Stimulated activated effector memory CD8-positive, alpha-beta T cell treated with anti-CD3 and anti-CD28 coated beads, Interleukin-12 subunit alpha, Interleukin-12 subunit beta, amount 100 ng/mL, for 72 hours (primary cell): Measurements from ENCODE around the gene CLMN.
"Not testable (repeated sequence)": the region's sequence is repeated elsewhere in the genome, so short reads cannot be mapped to it uniquely, and the experiment has no call there.

Experiments
- ATAC-seq: fragments of 150-1000 bp; cut with Tn5 transposase; 2 replicates; pipeline ENCODE4 v1.10.0; 2021
- DNase-seq, 2 donors: peaks; one replicate each; pipeline ENCODE4 v3.0.0; 2021 to 2022; ENCODE audit warnings: low spot score in 2 of 2
- H3K27ac Mint-ChIP-seq: one replicate; pipeline ENCODE4 v1.8.0; 2022; ENCODE audit warnings: mild to moderate bottlenecking, mixed read lengths
- H3K36me3 Mint-ChIP-seq: one replicate; pipeline ENCODE4 v1.8.0; 2022; ENCODE audit warnings: mild to moderate bottlenecking, mixed read lengths
- H3K4me1 Mint-ChIP-seq: one replicate; pipeline ENCODE4 v1.8.0; 2022; ENCODE audit warnings: mixed read lengths
- H3K4me3 Mint-ChIP-seq: one replicate; pipeline ENCODE4 v1.8.0; 2022; ENCODE audit warnings: mild to moderate bottlenecking, mixed read lengths
- H3K9me3 Mint-ChIP-seq: one replicate; pipeline ENCODE4 v1.8.0; 2022; ENCODE audit warnings: mixed read lengths

CLMN gene

GRCh38 chr14:95149441-95149840 is 170.3 kb downstream of the CLMN start:
- Mint-ChIP-seq H3K4me3 (no peak overlapping the region), H3K4me1 (peaks cover 83% of the 10 kb centered on the region), H3K36me3 (no peaks in the 10 kb centered on the region), H3K9me3 (peaks cover 10% of the 10 kb centered on the region), H3K27ac (no peak overlapping the region)
- ATAC-seq (no peak), DNase-seq (no peak)

GRCh38 chr14:95147597-95147996 is 172.1 kb downstream of the CLMN start:
- H3K4me1 Mint-ChIP-seq = peaks cover 85% of the 10 kb centered on the region
- no peak for DNase-seq
- peaks cover 10% of the 10 kb centered on the region for H3K9me3 Mint-ChIP-seq
- H3K36me3 Mint-ChIP-seq = no peaks in the 10 kb centered on the region
- ATAC-seq = no peak
- no peak overlapping the region for H3K4me3 Mint-ChIP-seq
- no peak overlapping the region for H3K27ac Mint-ChIP-seq

GRCh38 chr14:95146079-95146771 is 173.5 kb downstream of the CLMN start:
- Mint-ChIP-seq H3K36me3 (no peaks in the 10 kb centered on the region), H3K27ac (no peak overlapping the region), H3K4me3 (no peak overlapping the region), H3K9me3 (peaks cover 10% of the 10 kb centered on the region), H3K4me1 (peaks cover 82% of the 10 kb centered on the region)
- ATAC-seq (no peak), DNase-seq (no peak)

- Mint-ChIP-seq H3K4me1 (peaks cover 78% of the 10 kb centered on the region), H3K27ac (no peak overlapping the region), H3K36me3 (peaks cover 6% of the 10 kb centered on the region), H3K9me3 (peaks cover 10% of the 10 kb centered on the region), H3K4me3 (no peak overlapping the region)
- ATAC-seq (no peak), DNase-seq (no peak)
Observed at GRCh38 chr14:95144849-95145248, 174.9 kb downstream of the CLMN start.

GRCh38 chr14:95143808-95144620 is 175.7 kb downstream of the CLMN start:
- Mint-ChIP-seq H3K4me1 (peaks cover 80% of the 10 kb centered on the region), H3K9me3 (peaks cover 10% of the 10 kb centered on the region), H3K4me3 (no peak overlapping the region), H3K36me3 (peaks cover 6% of the 10 kb centered on the region), H3K27ac (peak overlapping the region; percentile 20)
- DNase-seq (no peak), ATAC-seq (no peak)

- ATAC-seq (no peak), DNase-seq (no peak)
- Mint-ChIP-seq H3K36me3 (peaks cover 6% of the 10 kb centered on the region), H3K9me3 (peaks cover 10% of the 10 kb centered on the region), H3K4me3 (no peak overlapping the region), H3K27ac (no peak overlapping the region), H3K4me1 (peaks cover 79% of the 10 kb centered on the region)
Observed at GRCh38 chr14:95142208-95142607, 177.5 kb downstream of the CLMN start.

GRCh38 chr14:95141684-95142083 is 178.0 kb downstream of the CLMN start:
- no peak overlapping the region for H3K4me3 Mint-ChIP-seq
- no peak overlapping the region for H3K27ac Mint-ChIP-seq
- no peak for DNase-seq

GRCh38 chr14:95140060-95140858 is 179.4 kb downstream of the CLMN start:
- Mint-ChIP-seq H3K9me3 (peaks cover 7% of the 10 kb centered on the region), H3K36me3 (peaks cover 6% of the 10 kb centered on the region), H3K4me1 (peaks cover 71% of the 10 kb centered on the region), H3K4me3 (no peak overlapping the region), H3K27ac (peak overlapping the region; percentile 18)
- no peak for DNase-seq
- ATAC-seq = peak; percentile 77

More at GRCh38 chr14:95141684-95142083, 178.0 kb downstream of the CLMN start:
- Mint-ChIP-seq H3K4me1 (peaks cover 79% of the 10 kb centered on the region), H3K9me3 (peaks cover 12% of the 10 kb centered on the region), H3K36me3 (peaks cover 6% of the 10 kb centered on the region)
- no peak for ATAC-seq

GRCh38 chr14:95138876-95139275 is 180.8 kb downstream of the CLMN start:
- peaks cover 3% of the 10 kb centered on the region for H3K9me3 Mint-ChIP-seq
- no peak for ATAC-seq
- H3K27ac Mint-ChIP-seq = peak overlapping the region; percentile 74
- H3K36me3 Mint-ChIP-seq = peaks cover 11% of the 10 kb centered on the region
- H3K4me1 Mint-ChIP-seq = peaks cover 70% of the 10 kb centered on the region
- DNase-seq = no peak
- H3K4me3 Mint-ChIP-seq = no peak overlapping the region

- DNase-seq, H3K9me3 Mint-ChIP-seq, H3K4me3 Mint-ChIP-seq, H3K27ac Mint-ChIP-seq, ATAC-seq: not testable (repeated sequence)
- Mint-ChIP-seq H3K4me1 (peaks cover 66% of the 10 kb centered on the region), H3K36me3 (peaks cover 14% of the 10 kb centered on the region)
Observed at GRCh38 chr14:95138455-95138854, 181.3 kb downstream of the CLMN start.

- no peak for ATAC-seq
- Mint-ChIP-seq H3K4me3 (no peak overlapping the region), H3K4me1 (peaks cover 61% of the 10 kb centered on the region), H3K27ac (peak overlapping the region; percentile 78), H3K9me3 (peaks cover 3% of the 10 kb centered on the region), H3K36me3 (peaks cover 21% of the 10 kb centered on the region)
- no peak for DNase-seq
Observed at GRCh38 chr14:95137804-95138167, 181.9 kb downstream of the CLMN start.

GRCh38 chr14:95137164-95137803 is 182.4 kb downstream of the CLMN start:
- no peak for ATAC-seq
- no peak overlapping the region for H3K4me3 Mint-ChIP-seq
- peaks cover 3% of the 10 kb centered on the region for H3K9me3 Mint-ChIP-seq
- DNase-seq = no peak
- peak overlapping the region; percentile 78 for H3K27ac Mint-ChIP-seq
- peaks cover 56% of the 10 kb centered on the region for H3K4me1 Mint-ChIP-seq
- H3K36me3 Mint-ChIP-seq = peaks cover 26% of the 10 kb centered on the region

- peaks cover 51% of the 10 kb centered on the region for H3K4me1 Mint-ChIP-seq
- no peak for DNase-seq
- ATAC-seq = no peak
- H3K27ac Mint-ChIP-seq = peak overlapping the region; percentile 78
- H3K36me3 Mint-ChIP-seq = peaks cover 32% of the 10 kb centered on the region
- H3K9me3 Mint-ChIP-seq = peaks cover 3% of the 10 kb centered on the region
- no peak overlapping the region for H3K4me3 Mint-ChIP-seq
Observed at GRCh38 chr14:95136631-95137030, 183.1 kb downstream of the CLMN start.

GRCh38 chr14:95134304-95134933 is 185.3 kb downstream of the CLMN start:
- Mint-ChIP-seq H3K4me1 (peaks cover 38% of the 10 kb centered on the region), H3K27ac (peak overlapping the region; percentile 68), H3K36me3 (peaks cover 49% of the 10 kb centered on the region), H3K4me3 (no peak overlapping the region), H3K9me3 (peaks cover 3% of the 10 kb centered on the region)
- no peak for ATAC-seq
- no peak for DNase-seq
